Measurements from ENCODE around the gene GPR4. TPM values are rescaled to one million over a fixed set of nuclear protein-coding genes. Genes with fewer than 3 reads are reported as not detected.

Gene GPR4
- total RNA-seq, 1 experiment from 2014 or later: 3.1 TPM

GRCh38 chr19:45645068-45645630 lies 43.1 kb upstream of the GPR4 start:
- Histone ChIP-seq H3K4me3 (ENCODE audit: low read length) (peak overlapping the region; percentile 63; the same call in 1 of the 2 replicates), H3K27ac (ENCODE audit: low read length) (no peak overlapping the region), H3K9me2 (replicated peaks; ENCODE audit: low read length) (no peaks in the 10 kb centered on the region), H4K20me1 (ENCODE audit: low read length) (no peaks in the 10 kb centered on the region), H3K4me1 (ENCODE audit: insufficient read depth, low read length) (peaks cover 19% of the 10 kb centered on the region), H3K36me3 (ENCODE audit: low read depth, low read length) (no peaks in the 10 kb centered on the region), H3K9me3 (ENCODE audit: low read length) (no peaks in the 10 kb centered on the region), H3K27me3 (ENCODE audit: low read length) (no peaks in the 10 kb centered on the region), H3K4me2 (ENCODE audit: low read length) (no peak overlapping the region), H3K9ac (ENCODE audit: low read length) (no peak overlapping the region), H2AFZ (ENCODE audit: low read length) (0 out of 2 replicates have a peak overlapping the region, but pooled peaks have one; percentile 84), H3F3A (ENCODE audit: low read length, unreplicated experiment) (peaks cover 4% of the 10 kb centered on the region), H3K79me2 (ENCODE audit: low read length) (no peaks in the 10 kb centered on the region)
- ATAC-seq: no peak
- ChIA-PET POLR2A (ENCODE audit: unreplicated experiment) (no interaction called here), CTCF (interaction anchor here (1.3 kb wide), 1 partner anchor 87 kb away, joined by 3 read pairs; no protein-coding TSS in a partner anchor)
- no TSS peak for BruUV-seq (replicated peaks)
- intact Hi-C loops (cut with micrococcal nuclease): loop anchor here (10.0 kb wide), 2 partner anchors 60 to 150 kb away; partner anchors contain the start of genes OPA3, PPM1N and RTN2
- no peak for DNase-seq
- TF ChIP-seq EZH2phosphoT487 (IDR thresholded peaks at IDR 0.05; ENCODE audit: borderline replicate concordance, low read length): no peak
- TF ChIP-seq EZH2 (IDR thresholded peaks at IDR 0.05; ENCODE audit: low read length, unreplicated experiment): no peak
- TF ChIP-seq, protein P1, sequence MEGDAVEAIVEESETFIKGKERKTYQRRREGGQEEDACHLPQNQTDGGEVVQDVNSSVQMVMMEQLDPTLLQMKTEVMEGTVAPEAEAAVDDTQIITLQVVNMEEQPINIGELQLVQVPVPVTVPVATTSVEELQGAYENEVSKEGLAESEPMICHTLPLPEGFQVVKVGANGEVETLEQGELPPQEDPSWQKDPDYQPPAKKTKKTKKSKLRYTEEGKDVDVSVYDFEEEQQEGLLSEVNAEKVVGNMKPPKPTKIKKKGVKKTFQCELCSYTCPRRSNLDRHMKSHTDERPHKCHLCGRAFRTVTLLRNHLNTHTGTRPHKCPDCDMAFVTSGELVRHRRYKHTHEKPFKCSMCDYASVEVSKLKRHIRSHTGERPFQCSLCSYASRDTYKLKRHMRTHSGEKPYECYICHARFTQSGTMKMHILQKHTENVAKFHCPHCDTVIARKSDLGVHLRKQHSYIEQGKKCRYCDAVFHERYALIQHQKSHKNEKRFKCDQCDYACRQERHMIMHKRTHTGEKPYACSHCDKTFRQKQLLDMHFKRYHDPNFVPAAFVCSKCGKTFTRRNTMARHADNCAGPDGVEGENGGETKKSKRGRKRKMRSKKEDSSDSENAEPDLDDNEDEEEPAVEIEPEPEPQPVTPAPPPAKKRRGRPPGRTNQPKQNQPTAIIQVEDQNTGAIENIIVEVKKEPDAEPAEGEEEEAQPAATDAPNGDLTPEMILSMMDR (conservative IDR thresholded peaks at IDR 0.05; ENCODE audit: low read depth, low read length): no peak

DNA sequence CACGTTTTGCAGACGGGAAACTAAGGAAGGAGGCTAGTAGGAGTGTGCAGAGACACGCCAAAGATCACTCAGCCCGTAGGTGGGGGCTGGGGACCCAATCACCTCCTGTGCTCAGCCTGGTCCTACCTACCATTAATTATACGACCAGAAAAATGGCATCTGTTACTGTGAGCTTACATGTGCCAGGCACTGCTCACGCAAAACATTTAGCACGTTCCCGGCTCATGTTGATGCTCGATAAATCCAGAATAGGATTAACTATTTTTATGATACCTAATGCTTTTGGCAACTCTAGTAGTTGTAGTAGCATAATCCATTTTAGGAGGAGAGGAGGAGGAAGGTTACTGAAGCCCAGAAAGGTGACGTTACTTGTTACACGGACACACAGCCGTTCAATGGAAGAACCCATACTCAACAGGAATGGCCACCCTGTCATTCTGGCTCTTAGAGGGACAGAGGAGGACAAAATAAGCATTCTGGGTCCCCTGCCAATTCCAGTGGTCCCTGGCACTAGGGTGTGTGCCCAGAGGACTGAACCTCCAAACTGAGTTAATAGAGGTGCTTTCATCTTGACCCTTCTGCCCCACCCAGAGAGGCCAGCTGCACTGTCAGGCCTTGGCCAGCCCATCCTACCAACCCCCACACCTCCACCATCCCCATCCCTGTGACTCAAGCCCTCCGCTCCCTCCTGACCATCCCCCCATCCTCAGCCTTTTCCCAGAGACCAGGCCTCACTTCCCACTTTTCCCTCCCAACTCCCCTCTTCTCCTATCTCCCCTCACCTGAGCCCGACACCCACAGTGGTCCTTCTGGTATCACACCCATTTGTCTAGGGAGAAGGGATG lies 42.1 kb upstream of the GPR4 start:
- H3K27me3 ChIP-seq (ENCODE audit: low read length): no peaks in the 10 kb centered on the region
- no TSS peak for BruUV-seq (replicated peaks)

More for the DNA sequence above, 42.1 kb upstream of the GPR4 start:
- ChIA-PET CTCF (interaction anchor here (1.2 kb wide), 1 partner anchor 33 kb away, joined by 4 read pairs; no protein-coding TSS in a partner anchor), POLR2A (ENCODE audit: unreplicated experiment) (no interaction called here)
- peak overlapping the region; percentile 72; the same call in 1 of the 2 replicates for H3K4me3 ChIP-seq (ENCODE audit: low read length)
- intact Hi-C loops (cut with micrococcal nuclease): loop anchor here (2.0 to 10.0 kb wide), 3 partner anchors 59 to 149 kb away; partner anchors contain the start of genes OPA3, PPM1N and RTN2
- no peaks in the 10 kb centered on the region for H3K36me3 ChIP-seq (ENCODE audit: low read depth, low read length)
- H4K20me1 ChIP-seq (ENCODE audit: low read length): no peaks in the 10 kb centered on the region
- no peak overlapping the region for H3K27ac ChIP-seq (ENCODE audit: low read length)
- no peaks in the 10 kb centered on the region for H3K9me2 ChIP-seq (replicated peaks; ENCODE audit: low read length)
- H3K4me1 ChIP-seq (ENCODE audit: insufficient read depth, low read length): peaks cover 19% of the 10 kb centered on the region
- no peak for TF ChIP-seq EZH2phosphoT487 (IDR thresholded peaks at IDR 0.05; ENCODE audit: borderline replicate concordance, low read length)
- TF ChIP-seq, protein P1 (conservative IDR thresholded peaks at IDR 0.05; ENCODE audit: low read depth, low read length): no peak
- no peak for TF ChIP-seq EZH2 (IDR thresholded peaks at IDR 0.05; ENCODE audit: low read length, unreplicated experiment)
- H3K9me3 ChIP-seq (ENCODE audit: low read length): no peaks in the 10 kb centered on the region
- ATAC-seq (no peak), DNase-seq (no peak)
- H3K79me2 ChIP-seq (ENCODE audit: low read length): no peaks in the 10 kb centered on the region
- H3K9ac ChIP-seq (ENCODE audit: low read length): no peak overlapping the region
- peak overlapping the region; percentile 82 for H2AFZ ChIP-seq (ENCODE audit: low read length)
- H3F3A ChIP-seq (ENCODE audit: low read length, unreplicated experiment): peaks cover 4% of the 10 kb centered on the region
- H3K4me2 ChIP-seq (ENCODE audit: low read length): peak overlapping the region; percentile 83
